HepG2 (cell line): ENCODE data around the gene COL13A1. TPM values are rescaled to one million over a fixed set of nuclear protein-coding genes. Genes with fewer than 3 reads are reported as not detected.

Experiments used
- ATAC-seq: fragments of 200-7000 bp; cut with Tn5 transposase; 3 replicates; pipeline ENCODE4 v1.9.1; 2020; ENCODE audit warnings: mild to moderate bottlenecking, moderate library complexity
- BruUV-seq: library from RNA; stranded (reverse); fragments of 400-500 nt; replicated peaks from 2 replicates; lab custom pipeline; 2021; lab: Mats Ljungman, UMichigan
- CTCF ChIA-PET: fragments of 300-600 bp; formaldehyde crosslinking; extraction: SDS; loops from one replicate; lab custom pipeline; 2021; ENCODE audit warnings: low total read pairs, inconsistent platforms, low intra/inter-chr PET ratio; lab: Yijun Ruan, JAX
- POLR2A ChIA-PET: fragments of 350-600 bp; sonication (Branson Sonifier 250); formaldehyde crosslinking; loops from one replicate; lab custom pipeline; 2020; ENCODE audit warnings: antibody characterized with exemption, inconsistent platforms; lab: Yijun Ruan, JAX
- DNase-seq: peaks from one replicate; pipeline ENCODE4 v3.0.0-alpha.2; 2015; ENCODE audit warnings: low spot score
- FAIRE-seq: peaks from 3 replicates; lab custom pipeline; 2011; peaks lifted over from hg19 to GRCh38; lab: Jason Lieb, UNC
- H2AFZ ChIP-seq: one replicate; pipeline ENCODE4 v1.6.1; 2011; ENCODE audit warnings: low read length, inconsistent platforms
- H3K27ac ChIP-seq: fragments of 300-600 bp; 3 replicates; pipeline ENCODE4 v1.8.0; 2011; ENCODE audit warnings: mixed run types, mild to moderate bottlenecking, mixed read lengths, low read length, inconsistent platforms; ENCODE audit not compliant: insufficient read depth; ENCODE audit errors: extremely low read length
- H3K27me3 ChIP-seq, 2 experiments: fragments of 200-600 bp in 1 of 2; 2 replicates in 1 of 2; 3 replicates in 1 of 2; pipeline versions ENCODE4 v1.6.0 to v1.8.0; 2011; ENCODE audit warnings: low read length in 2 of 2, mild to moderate bottlenecking in 2 of 2, moderate library complexity in 2 of 2, inconsistent platforms in 1 of 2; ENCODE audit not compliant: insufficient read depth in 2 of 2, control insufficient read depth in 1 of 2
- H3K36me3 ChIP-seq, 2 experiments: fragments of 200-600 bp in 1 of 2; replicated peaks in 1 of 2; 2 replicates in 1 of 2; 3 replicates in 1 of 2; pipeline versions ENCODE4 v1.5.1 to v1.8.0; 2011; ENCODE audit warnings: low read length in 2 of 2, inconsistent platforms in 1 of 2; ENCODE audit not compliant: insufficient read depth in 2 of 2, control insufficient read depth in 1 of 2
- H3K4me1 ChIP-seq: 2 replicates; pipeline ENCODE4 v1.5.1; 2012; ENCODE audit warnings: low read length, inconsistent platforms; ENCODE audit not compliant: insufficient read depth
- H3K4me2 ChIP-seq: 2 replicates; pipeline ENCODE4 v1.6.0; 2011; ENCODE audit warnings: low read depth, low read length, inconsistent platforms
- H3K4me3 ChIP-seq, 3 experiments: fragments of 200-600 bp in 1 of 3; sonication (generic), shearing (Covaris generic) in 1 of 3; replicated peaks in 1 of 3; 2 replicates each; pipeline ENCODE4 v1.5.1; 2011 to 2016; ENCODE audit warnings: low read length in 3 of 3, inconsistent platforms in 2 of 3, low read depth in 2 of 3, mild to moderate bottlenecking in 2 of 3, control low read depth in 1 of 3, mixed read lengths in 1 of 3; ENCODE audit not compliant: insufficient read depth in 1 of 3
- H3K79me2 ChIP-seq: one replicate; pipeline ENCODE4 v1.6.1; 2011; ENCODE audit warnings: low read length, inconsistent platforms; ENCODE audit not compliant: insufficient read depth
- H3K9ac ChIP-seq: 2 replicates; pipeline ENCODE4 v1.6.0; 2011; ENCODE audit warnings: mild to moderate bottlenecking, low read depth, low read length, inconsistent platforms; ENCODE audit not compliant: insufficient read depth
- H3K9me3 ChIP-seq: 2 replicates; pipeline ENCODE4 v1.5.1; 2012; ENCODE audit warnings: mild to moderate bottlenecking, low read length
- H4K20me1 ChIP-seq: 2 replicates; pipeline ENCODE4 v1.6.0; 2011; ENCODE audit warnings: inconsistent platforms, mild to moderate bottlenecking, low read length, moderate library complexity; ENCODE audit not compliant: insufficient read depth
- AKAP8 ChIP-seq: sonication (generic); formaldehyde crosslinking; IDR thresholded peaks from 2 replicates; pipeline ENCODE4 v1.5.1; 2020; ENCODE audit warnings: mild to moderate bottlenecking, missing genetic modification reagents
- ATAD3A ChIP-seq: sonication (generic); formaldehyde crosslinking; IDR thresholded peaks from 2 replicates; pipeline ENCODE4 v1.4.0; 2020; ENCODE audit warnings: missing genetic modification reagents
- KDM1A ChIP-seq: IDR thresholded peaks from 2 replicates; pipeline ENCODE4 v1.6.1; 2016; ENCODE audit warnings: missing compliant biosample characterization
- SMAD3 ChIP-seq: sonication (generic); formaldehyde crosslinking; IDR thresholded peaks from 2 replicates; pipeline ENCODE4 v1.4.0; 2020; ENCODE audit warnings: missing genetic modification reagents
- SRSF4 ChIP-seq: fragments of 200-400 bp; formaldehyde crosslinking; IDR thresholded peaks from one replicate; pipeline ENCODE4 v1.6.1; 2018; ENCODE audit warnings: mild to moderate bottlenecking, low read depth, low read length, moderate library complexity; ENCODE audit not compliant: poor library complexity, severe bottlenecking
- STAT5B ChIP-seq: sonication (generic); formaldehyde crosslinking; IDR thresholded peaks from 2 replicates; pipeline ENCODE4 v1.4.0; 2020; ENCODE audit warnings: missing genetic modification reagents
- ZNF614 ChIP-seq: IDR thresholded peaks from 2 replicates; pipeline ENCODE4 v1.6.1; 2018; ENCODE audit warnings: missing biosample characterization, missing genetic modification reagents, inconsistent platforms, borderline replicate concordance
- ZNF781 ChIP-seq: sonication (generic); formaldehyde crosslinking; IDR thresholded peaks from 2 replicates; pipeline ENCODE4 v1.5.1; 2020; ENCODE audit warnings: borderline replicate concordance, mild to moderate bottlenecking, missing genetic modification reagents; ENCODE audit errors: not compliant biosample characterization
- WGBS: methylation state at CpG from one replicate; pipeline ENCODE4 v1.1.6; 2017; ENCODE audit warnings: low lambda C conversion rate; 5-methylcytosine and 5-hydroxymethylcytosine counted together
- in situ Hi-C: cut with HindIII; loops from 2 replicates; pipeline ENCODE4 v1.10.0; 2017; ENCODE audit warnings: low pct_unique_long_range_greater_than_20kb; ENCODE audit not compliant: extremely low pct_ligation_motif_present
- intact Hi-C: fragments of 100-400 bp; cut with micrococcal nuclease; formaldehyde crosslinking; loops from one replicate; pipeline ENCODE4 v1.10.0; 2022; ENCODE audit not compliant: unreplicated experiment
- polyA plus RNA-seq, 8 experiments: library from polyadenylated mRNA; depleted of rRNA in 3 of 8; stranded (reverse) in 7 of 8; unstranded in 1 of 8; fragments of >200 nt; fragmentation: Illumina TruSeq in 4 of 8; extraction: Trizol in 4 of 8; gene quantifications; 2 replicates each; pipeline versions ENCODE4 v1.2.1 to v1.2.3, GENCODE V29; 2011 to 2016; ENCODE audit warnings: low read depth in 4 of 8, missing spikeins in 1 of 8, mixed read lengths in 1 of 8; ENCODE audit not compliant: insufficient read depth in 1 of 8
- total RNA-seq, 5 experiments: library from RNA; depleted of rRNA; stranded (reverse); fragments of >200 nt; fragmentation: Illumina TruSeq; extraction: Trizol; gene quantifications; 2 replicates each; pipeline ENCODE4 v1.2.3, GENCODE V29; 2016; ENCODE audit warnings: low read depth in 1 of 5
- TF ChIP-seq, protein P1 (sequence below): sonication (generic); formaldehyde crosslinking; IDR thresholded peaks from 2 replicates; pipeline ENCODE4 v1.4.0; 2020; ENCODE audit warnings: missing genetic modification reagents
- TF ChIP-seq, protein P2 (sequence below): sonication (generic); formaldehyde crosslinking; IDR thresholded peaks from 2 replicates; pipeline ENCODE4 v1.5.0; 2020; ENCODE audit warnings: mild to moderate bottlenecking, missing genetic modification reagents, borderline replicate concordance
- TF ChIP-seq, protein P3 (sequence below): sonication (generic); formaldehyde crosslinking; IDR thresholded peaks from 2 replicates; pipeline ENCODE4 v1.4.0; 2020; ENCODE audit warnings: missing genetic modification reagents, mild to moderate bottlenecking, borderline replicate concordance

The COL13A1 gene
- total and polyA plus RNA-seq, 2 of the 13 experiments (the other 11 are each of a cell fraction or from before 2014, with no cell fraction given) = 0.07 TPM; not detected in 1

DNA sequence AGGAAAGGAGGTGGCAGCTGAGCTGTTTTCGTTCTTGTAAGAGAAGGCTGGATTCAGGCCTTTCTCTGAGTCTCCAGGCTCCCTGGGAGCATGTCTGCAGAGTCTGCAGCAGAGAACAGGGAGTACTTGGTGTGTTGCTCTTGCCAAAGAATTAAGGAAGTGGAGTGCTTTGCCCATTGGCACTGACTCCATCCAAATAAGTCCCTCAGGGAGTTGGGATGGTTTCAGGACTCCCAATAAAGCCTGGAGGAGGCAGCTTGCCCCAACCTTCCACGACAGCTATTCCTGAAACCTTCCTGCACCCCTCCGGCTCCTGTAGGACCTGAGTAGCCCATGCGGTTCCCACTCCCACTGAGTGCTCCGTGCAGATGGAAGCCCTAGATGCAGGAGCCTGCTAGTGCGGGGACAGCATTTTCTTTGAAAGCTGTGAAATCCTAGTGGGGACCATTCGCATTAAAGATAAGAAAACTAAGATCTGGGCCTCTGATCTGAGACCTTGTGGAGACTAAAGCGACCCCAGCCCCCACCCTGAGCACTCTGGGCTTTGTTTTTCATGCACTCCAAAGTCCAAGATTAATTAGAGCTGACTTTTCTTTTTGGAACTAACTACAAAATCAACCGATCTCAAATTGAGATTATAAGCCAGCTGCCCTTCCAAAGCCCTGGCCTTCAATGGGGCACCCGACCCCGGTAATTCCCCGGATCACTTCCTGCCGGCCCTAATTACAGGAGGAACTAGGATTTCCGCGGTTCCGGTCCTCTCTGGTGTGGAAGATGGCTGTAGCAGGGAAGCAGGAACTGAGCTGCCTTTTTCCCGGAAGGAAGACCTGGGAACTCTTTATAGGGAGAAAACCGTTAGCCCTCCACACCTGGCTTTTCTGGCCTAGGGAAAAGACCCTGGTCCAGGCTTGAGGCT lies 110.2 kb downstream of the COL13A1 start:
- FAIRE-seq (no peak), DNase-seq (no peak), ATAC-seq (no peak)
- in situ Hi-C loops = no loop called here
- Histone ChIP-seq H4K20me1 (no peaks in the 10 kb centered on the region), H3K27ac (no peak overlapping the region), H3K4me3 (no peak overlapping the region), H3K79me2 (no peaks in the 10 kb centered on the region), H3K4me2 (no peak overlapping the region), H2AFZ (no peak overlapping the region), H3K27me3 (peaks cover 4 to 33% of the 10 kb centered on the region in 2 experiments; a peak in 4 of 5 replicates), H3K9me3 (no peaks in the 10 kb centered on the region), H3K36me3 (no peaks in the 10 kb centered on the region), H3K4me1 (no peaks in the 10 kb centered on the region), H3K9ac (no peak overlapping the region)
- intact Hi-C loops = loop anchor here (10.0 kb wide), 2 partner anchors 167 to 267 kb away; no protein-coding TSS in a partner anchor
- ChIA-PET CTCF (no interaction called here), POLR2A (no interaction called here)
- 30% methylated on average over 15 of the region's 18 CpGs for WGBS
- BruUV-seq = no TSS peak
- TF ChIP-seq AKAP8 (CRISPR knock-in tag) = no peak
- TF ChIP-seq, protein P1, sequence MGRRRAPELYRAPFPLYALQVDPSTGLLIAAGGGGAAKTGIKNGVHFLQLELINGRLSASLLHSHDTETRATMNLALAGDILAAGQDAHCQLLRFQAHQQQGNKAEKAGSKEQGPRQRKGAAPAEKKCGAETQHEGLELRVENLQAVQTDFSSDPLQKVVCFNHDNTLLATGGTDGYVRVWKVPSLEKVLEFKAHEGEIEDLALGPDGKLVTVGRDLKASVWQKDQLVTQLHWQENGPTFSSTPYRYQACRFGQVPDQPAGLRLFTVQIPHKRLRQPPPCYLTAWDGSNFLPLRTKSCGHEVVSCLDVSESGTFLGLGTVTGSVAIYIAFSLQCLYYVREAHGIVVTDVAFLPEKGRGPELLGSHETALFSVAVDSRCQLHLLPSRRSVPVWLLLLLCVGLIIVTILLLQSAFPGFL (CRISPR knock-in tag) = no peak
- no peak for TF ChIP-seq ATAD3A (CRISPR knock-in tag)
- no peak for TF ChIP-seq SMAD3 (CRISPR knock-in tag)
- TF ChIP-seq STAT5B (CRISPR knock-in tag) = no peak
- TF ChIP-seq, protein P2, sequence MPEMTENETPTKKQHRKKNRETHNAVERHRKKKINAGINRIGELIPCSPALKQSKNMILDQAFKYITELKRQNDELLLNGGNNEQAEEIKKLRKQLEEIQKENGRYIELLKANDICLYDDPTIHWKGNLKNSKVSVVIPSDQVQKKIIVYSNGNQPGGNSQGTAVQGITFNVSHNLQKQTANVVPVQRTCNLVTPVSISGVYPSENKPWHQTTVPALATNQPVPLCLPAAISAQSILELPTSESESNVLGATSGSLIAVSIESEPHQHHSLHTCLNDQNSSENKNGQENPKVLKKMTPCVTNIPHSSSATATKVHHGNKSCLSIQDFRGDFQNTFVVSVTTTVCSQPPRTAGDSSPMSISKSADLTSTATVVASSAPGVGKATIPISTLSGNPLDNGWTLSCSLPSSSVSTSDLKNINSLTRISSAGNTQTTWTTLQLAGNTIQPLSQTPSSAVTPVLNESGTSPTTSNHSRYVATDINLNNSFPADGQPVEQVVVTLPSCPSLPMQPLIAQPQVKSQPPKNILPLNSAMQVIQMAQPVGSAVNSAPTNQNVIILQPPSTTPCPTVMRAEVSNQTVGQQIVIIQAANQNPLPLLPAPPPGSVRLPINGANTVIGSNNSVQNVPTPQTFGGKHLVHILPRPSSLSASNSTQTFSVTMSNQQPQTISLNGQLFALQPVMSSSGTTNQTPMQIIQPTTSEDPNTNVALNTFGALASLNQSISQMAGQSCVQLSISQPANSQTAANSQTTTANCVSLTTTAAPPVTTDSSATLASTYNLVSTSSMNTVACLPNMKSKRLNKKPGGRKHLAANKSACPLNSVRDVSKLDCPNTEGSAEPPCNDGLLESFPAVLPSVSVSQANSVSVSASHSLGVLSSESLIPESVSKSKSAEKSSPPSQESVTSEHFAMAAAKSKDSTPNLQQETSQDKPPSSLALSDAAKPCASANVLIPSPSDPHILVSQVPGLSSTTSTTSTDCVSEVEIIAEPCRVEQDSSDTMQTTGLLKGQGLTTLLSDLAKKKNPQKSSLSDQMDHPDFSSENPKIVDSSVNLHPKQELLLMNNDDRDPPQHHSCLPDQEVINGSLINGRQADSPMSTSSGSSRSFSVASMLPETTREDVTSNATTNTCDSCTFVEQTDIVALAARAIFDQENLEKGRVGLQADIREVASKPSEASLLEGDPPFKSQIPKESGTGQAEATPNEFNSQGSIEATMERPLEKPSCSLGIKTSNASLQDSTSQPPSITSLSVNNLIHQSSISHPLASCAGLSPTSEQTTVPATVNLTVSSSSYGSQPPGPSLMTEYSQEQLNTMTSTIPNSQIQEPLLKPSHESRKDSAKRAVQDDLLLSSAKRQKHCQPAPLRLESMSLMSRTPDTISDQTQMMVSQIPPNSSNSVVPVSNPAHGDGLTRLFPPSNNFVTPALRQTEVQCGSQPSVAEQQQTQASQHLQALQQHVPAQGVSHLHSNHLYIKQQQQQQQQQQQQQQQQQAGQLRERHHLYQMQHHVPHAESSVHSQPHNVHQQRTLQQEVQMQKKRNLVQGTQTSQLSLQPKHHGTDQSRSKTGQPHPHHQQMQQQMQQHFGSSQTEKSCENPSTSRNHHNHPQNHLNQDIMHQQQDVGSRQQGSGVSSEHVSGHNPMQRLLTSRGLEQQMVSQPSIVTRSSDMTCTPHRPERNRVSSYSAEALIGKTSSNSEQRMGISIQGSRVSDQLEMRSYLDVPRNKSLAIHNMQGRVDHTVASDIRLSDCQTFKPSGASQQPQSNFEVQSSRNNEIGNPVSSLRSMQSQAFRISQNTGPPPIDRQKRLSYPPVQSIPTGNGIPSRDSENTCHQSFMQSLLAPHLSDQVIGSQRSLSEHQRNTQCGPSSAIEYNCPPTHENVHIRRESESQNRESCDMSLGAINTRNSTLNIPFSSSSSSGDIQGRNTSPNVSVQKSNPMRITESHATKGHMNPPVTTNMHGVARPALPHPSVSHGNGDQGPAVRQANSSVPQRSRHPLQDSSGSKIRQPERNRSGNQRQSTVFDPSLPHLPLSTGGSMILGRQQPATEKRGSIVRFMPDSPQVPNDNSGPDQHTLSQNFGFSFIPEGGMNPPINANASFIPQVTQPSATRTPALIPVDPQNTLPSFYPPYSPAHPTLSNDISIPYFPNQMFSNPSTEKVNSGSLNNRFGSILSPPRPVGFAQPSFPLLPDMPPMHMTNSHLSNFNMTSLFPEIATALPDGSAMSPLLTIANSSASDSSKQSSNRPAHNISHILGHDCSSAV (CRISPR knock-in tag) = no peak
- TF ChIP-seq ZNF614 (CRISPR knock-in tag) = no peak
- TF ChIP-seq KDM1A (CRISPR knock-in tag) = no peak
- TF ChIP-seq ZNF781 (CRISPR knock-in tag) = no peak
- TF ChIP-seq, protein P3, sequence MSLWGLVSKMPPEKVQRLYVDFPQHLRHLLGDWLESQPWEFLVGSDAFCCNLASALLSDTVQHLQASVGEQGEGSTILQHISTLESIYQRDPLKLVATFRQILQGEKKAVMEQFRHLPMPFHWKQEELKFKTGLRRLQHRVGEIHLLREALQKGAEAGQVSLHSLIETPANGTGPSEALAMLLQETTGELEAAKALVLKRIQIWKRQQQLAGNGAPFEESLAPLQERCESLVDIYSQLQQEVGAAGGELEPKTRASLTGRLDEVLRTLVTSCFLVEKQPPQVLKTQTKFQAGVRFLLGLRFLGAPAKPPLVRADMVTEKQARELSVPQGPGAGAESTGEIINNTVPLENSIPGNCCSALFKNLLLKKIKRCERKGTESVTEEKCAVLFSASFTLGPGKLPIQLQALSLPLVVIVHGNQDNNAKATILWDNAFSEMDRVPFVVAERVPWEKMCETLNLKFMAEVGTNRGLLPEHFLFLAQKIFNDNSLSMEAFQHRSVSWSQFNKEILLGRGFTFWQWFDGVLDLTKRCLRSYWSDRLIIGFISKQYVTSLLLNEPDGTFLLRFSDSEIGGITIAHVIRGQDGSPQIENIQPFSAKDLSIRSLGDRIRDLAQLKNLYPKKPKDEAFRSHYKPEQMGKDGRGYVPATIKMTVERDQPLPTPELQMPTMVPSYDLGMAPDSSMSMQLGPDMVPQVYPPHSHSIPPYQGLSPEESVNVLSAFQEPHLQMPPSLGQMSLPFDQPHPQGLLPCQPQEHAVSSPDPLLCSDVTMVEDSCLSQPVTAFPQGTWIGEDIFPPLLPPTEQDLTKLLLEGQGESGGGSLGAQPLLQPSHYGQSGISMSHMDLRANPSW (CRISPR knock-in tag) = no peak
- no peak for TF ChIP-seq SRSF4
